ENCODE results near the gene CORO2A.

- no peak for TF ChIP-seq POLR2A (IDR thresholded peaks at IDR 0.05)
- no peak for TF ChIP-seq CTCF (IDR thresholded peaks at IDR 0.05)
- no peak for TF ChIP-seq POLR2AphosphoS5 (IDR thresholded peaks at IDR 0.05; ENCODE audit: insufficient read depth in 1 of 2, low read depth in 1 of 2)
These were observed 44.9 kb downstream of the CORO2A start for GRCh38 chr9:98147582-98147981.

Data from vagina (tissue), 2 donors.